PFSK-1 (cell line): ENCODE results near the gene WDR1.

ENCODE experiments used
- FOXP2 ChIP-seq: optimal IDR thresholded peaks from 2 replicates; pipeline ENCODE3; 2011; ENCODE audit warnings: borderline replicate concordance, control low read depth, inconsistent platforms; ENCODE audit not compliant: insufficient read depth; ENCODE audit errors: extremely low read length, extremely low read depth
- POLR2AphosphoS5 ChIP-seq: IDR thresholded peaks from 2 replicates; pipeline ENCODE4 v1.6.1; 2012; ENCODE audit warnings: low read depth, mild to moderate bottlenecking, control low read depth, low read length, moderate library complexity
- SIN3A ChIP-seq: IDR thresholded peaks from 2 replicates; pipeline ENCODE4 v1.6.1; 2012; ENCODE audit warnings: mild to moderate bottlenecking, low read length, moderate library complexity, borderline replicate concordance; ENCODE audit not compliant: insufficient read depth
- TAF1 ChIP-seq: IDR thresholded peaks from 2 replicates; pipeline ENCODE4 v1.6.1; 2012; ENCODE audit warnings: low read length, control low read depth, borderline replicate concordance; ENCODE audit not compliant: insufficient read depth
- TF ChIP-seq, protein P1 (sequence below), 2 experiments: IDR thresholded peaks; 2 replicates each; pipeline versions ENCODE4 v1.6.1 to v1.8.0; 2011 to 2012; ENCODE audit warnings: low read depth in 2 of 2, low read length in 2 of 2, control low read depth in 1 of 2, inconsistent platforms in 1 of 2, mild to moderate bottlenecking in 1 of 2, moderate library complexity in 1 of 2; ENCODE audit not compliant: insufficient read depth in 1 of 2

WDR1 gene

GRCh38 chr4:10115797-10116568 is 616 bp downstream of the WDR1 start:
- TF ChIP-seq, protein P1, sequence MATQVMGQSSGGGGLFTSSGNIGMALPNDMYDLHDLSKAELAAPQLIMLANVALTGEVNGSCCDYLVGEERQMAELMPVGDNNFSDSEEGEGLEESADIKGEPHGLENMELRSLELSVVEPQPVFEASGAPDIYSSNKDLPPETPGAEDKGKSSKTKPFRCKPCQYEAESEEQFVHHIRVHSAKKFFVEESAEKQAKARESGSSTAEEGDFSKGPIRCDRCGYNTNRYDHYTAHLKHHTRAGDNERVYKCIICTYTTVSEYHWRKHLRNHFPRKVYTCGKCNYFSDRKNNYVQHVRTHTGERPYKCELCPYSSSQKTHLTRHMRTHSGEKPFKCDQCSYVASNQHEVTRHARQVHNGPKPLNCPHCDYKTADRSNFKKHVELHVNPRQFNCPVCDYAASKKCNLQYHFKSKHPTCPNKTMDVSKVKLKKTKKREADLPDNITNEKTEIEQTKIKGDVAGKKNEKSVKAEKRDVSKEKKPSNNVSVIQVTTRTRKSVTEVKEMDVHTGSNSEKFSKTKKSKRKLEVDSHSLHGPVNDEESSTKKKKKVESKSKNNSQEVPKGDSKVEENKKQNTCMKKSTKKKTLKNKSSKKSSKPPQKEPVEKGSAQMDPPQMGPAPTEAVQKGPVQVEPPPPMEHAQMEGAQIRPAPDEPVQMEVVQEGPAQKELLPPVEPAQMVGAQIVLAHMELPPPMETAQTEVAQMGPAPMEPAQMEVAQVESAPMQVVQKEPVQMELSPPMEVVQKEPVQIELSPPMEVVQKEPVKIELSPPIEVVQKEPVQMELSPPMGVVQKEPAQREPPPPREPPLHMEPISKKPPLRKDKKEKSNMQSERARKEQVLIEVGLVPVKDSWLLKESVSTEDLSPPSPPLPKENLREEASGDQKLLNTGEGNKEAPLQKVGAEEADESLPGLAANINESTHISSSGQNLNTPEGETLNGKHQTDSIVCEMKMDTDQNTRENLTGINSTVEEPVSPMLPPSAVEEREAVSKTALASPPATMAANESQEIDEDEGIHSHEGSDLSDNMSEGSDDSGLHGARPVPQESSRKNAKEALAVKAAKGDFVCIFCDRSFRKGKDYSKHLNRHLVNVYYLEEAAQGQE (IDR thresholded peaks at IDR 0.05; ENCODE audit: insufficient read depth in 1 of 2, low read depth in 2 of 2, low read length in 2 of 2), result no peak
- TF ChIP-seq FOXP2 (no peak), TAF1 (no peak), SIN3A (no peak), POLR2AphosphoS5 (no peak)

DNA sequence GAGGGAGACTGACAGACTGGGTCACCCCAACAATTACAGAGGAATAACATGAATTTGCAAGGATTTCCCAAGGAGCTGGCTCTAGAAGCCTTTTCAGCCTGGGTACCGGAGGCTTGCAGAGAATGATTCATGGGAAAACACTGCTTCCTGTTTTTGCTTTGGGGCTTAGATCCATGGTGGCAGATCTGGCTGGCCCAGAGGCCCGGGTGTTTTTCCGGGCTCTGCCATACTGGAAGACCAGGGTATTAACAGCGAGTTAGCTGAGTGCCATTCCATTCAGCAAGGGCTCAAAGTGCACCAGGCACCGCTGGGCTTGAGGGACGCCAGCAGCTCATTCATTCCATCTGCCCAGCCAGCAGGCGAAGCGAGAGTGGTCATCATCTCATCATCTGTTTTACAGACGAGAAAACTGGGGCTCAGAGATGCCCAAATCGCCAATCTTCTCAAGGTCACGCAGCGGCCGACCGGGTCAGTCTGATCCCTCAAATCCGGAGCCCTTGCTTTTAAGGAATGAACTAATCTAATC is 1.3 kb downstream of the WDR1 start:
- TF ChIP-seq TAF1 (no peak), FOXP2 (no peak), SIN3A (no peak)
- TF ChIP-seq, protein P1 (IDR thresholded peaks at IDR 0.05; ENCODE audit: insufficient read depth in 1 of 2, low read depth in 2 of 2, low read length in 2 of 2), result no peak

GRCh38 chr4:10114607-10115006 is 2.0 kb downstream of the WDR1 start:
- no peak for TF ChIP-seq TAF1
- no peak for TF ChIP-seq FOXP2
- TF ChIP-seq SIN3A, result no peak
- TF ChIP-seq POLR2AphosphoS5, result no peak
- TF ChIP-seq, protein P1 (IDR thresholded peaks at IDR 0.05; ENCODE audit: insufficient read depth in 1 of 2, low read depth in 2 of 2, low read length in 2 of 2), result no peak

- TF ChIP-seq, protein P1 (IDR thresholded peaks at IDR 0.05; ENCODE audit: insufficient read depth in 1 of 2, low read depth in 2 of 2, low read length in 2 of 2), result no peak
- TF ChIP-seq SIN3A, result no peak
- TF ChIP-seq TAF1, result no peak
- no peak for TF ChIP-seq FOXP2
- no peak for TF ChIP-seq POLR2AphosphoS5
Observed at GRCh38 chr4:10114147-10114546, 2.5 kb downstream of the WDR1 start.
